Small intestine (tissue), 7 donors: ENCODE results near the gene CDK19. TPM values are rescaled to one million over a fixed set of nuclear protein-coding genes. Genes with fewer than 3 reads are reported as not detected.
"Not testable (repeated sequence)": the region's sequence is repeated elsewhere in the genome, so short reads cannot be mapped to it uniquely, and the experiment has no call there.

ENCODE experiments used
- DNase-seq, 2 donors: peaks; one replicate each; pipeline versions ENCODE4 v3.0.0 to v3.0.0-alpha.2; 2013
- FAIRE-seq: peaks from 2 replicates; lab custom pipeline; 2012; peaks lifted over from hg19 to GRCh38; lab: Jason Lieb, UNC
- H3K27ac ChIP-seq, 3 donors: one replicate each; pipeline ENCODE4 v1.5.1; 2013; ENCODE audit warnings: low read length in 2 of 3, mild to moderate bottlenecking in 2 of 3, control low read depth in 1 of 3, inconsistent platforms in 1 of 3, low read depth in 1 of 3, moderate library complexity in 1 of 3
- H3K27me3 ChIP-seq, 3 donors: one replicate each; pipeline ENCODE4 v1.6.1; 2013; ENCODE audit warnings: low read length in 3 of 3, inconsistent platforms in 1 of 3; ENCODE audit not compliant: control insufficient read depth in 3 of 3, insufficient read depth in 3 of 3
- H3K36me3 ChIP-seq, 3 donors: one replicate each; pipeline ENCODE4 v1.6.1; 2013; ENCODE audit warnings: low read length in 3 of 3, inconsistent platforms in 1 of 3, low read depth in 1 of 3, mild to moderate bottlenecking in 1 of 3, moderate library complexity in 1 of 3; ENCODE audit not compliant: control insufficient read depth in 3 of 3, insufficient read depth in 2 of 3
- H3K4me1 ChIP-seq, 3 donors: one replicate each; pipeline ENCODE4 v1.6.1; 2013; ENCODE audit warnings: low read length in 2 of 3, inconsistent platforms in 1 of 3, low read depth in 1 of 3, mild to moderate bottlenecking in 1 of 3, moderate library complexity in 1 of 3; ENCODE audit not compliant: control insufficient read depth in 3 of 3, insufficient read depth in 2 of 3
- H3K4me3 ChIP-seq, 3 donors: one replicate each; pipeline ENCODE4 v1.5.1; 2013; ENCODE audit warnings: low read length in 3 of 3, control low read depth in 1 of 3, inconsistent platforms in 1 of 3, low read depth in 1 of 3, mild to moderate bottlenecking in 1 of 3, moderate library complexity in 1 of 3
- H3K9me3 ChIP-seq, 2 donors: one replicate each; pipeline ENCODE4 v1.6.1; 2013; ENCODE audit warnings: low read depth in 1 of 2, low read length in 1 of 2; ENCODE audit not compliant: control insufficient read depth in 2 of 2, insufficient read depth in 1 of 2
- WGBS, 3 donors: extraction: QIAGEN DNeasy Blood & Tissue Kit; methylation state at CpG; one replicate each; pipeline ENCODE4 v1.1.7; 2013; 5-methylcytosine and 5-hydroxymethylcytosine counted together
- polyA plus RNA-seq, 4 donors: library from polyadenylated mRNA; stranded (reverse) in 3 of 4; unstranded in 1 of 4; fragments of 200-250 nt in 3 of 4; fragments of 120-200 nt in 1 of 4; gene quantifications; one replicate each; pipeline versions ENCODE4 v1.2.1 to v1.2.3, GENCODE V29; 2013
- donor health status: healthy with polysubstance abuse.
- donor health status: control.
- donor health status: control.
- donor health status: Bipolar disorder and iron deficiency.
- donor health status: healthy.

Gene CDK19
- polyA plus RNA-seq, 4 donors = 4.3 to 17.4 (median 7.4) TPM

DNA sequence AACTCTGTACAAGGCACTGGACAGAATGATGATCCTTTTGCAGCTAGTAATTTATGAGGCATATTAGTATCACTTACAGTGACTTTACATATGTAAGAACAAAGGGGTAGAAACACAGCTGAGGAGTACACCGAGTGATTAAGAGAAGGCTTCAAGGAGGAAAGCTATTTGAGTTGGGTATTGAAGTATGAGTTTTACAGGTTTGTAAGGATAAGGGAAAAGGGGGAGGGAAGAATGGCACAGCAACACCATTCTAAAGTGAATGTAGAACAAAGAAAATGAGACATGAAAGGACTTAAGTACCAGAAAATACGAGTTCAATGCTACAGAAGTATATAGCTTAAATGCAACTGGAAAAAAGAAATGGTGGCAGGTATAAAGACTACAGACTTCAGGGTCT lies 5.5 kb downstream of the CDK19 start:
- no peak for DNase-seq
- no peaks in the 10 kb centered on the region for H3K27me3 ChIP-seq
- no peak overlapping the region for H3K27ac ChIP-seq
- no peak for FAIRE-seq
- H3K9me3 ChIP-seq = no peaks in the 10 kb centered on the region
- WGBS, 3 donors = 87 to 94% (median 88%) methylated on average over 2 of the region's 2 CpGs
- H3K4me1 ChIP-seq = peaks cover 0 to 6% (median 0%) of the 10 kb centered on the region in 3 donors
- no peak overlapping the region for H3K4me3 ChIP-seq
- peaks cover 0 to 6% (median 0%) of the 10 kb centered on the region in 3 donors for H3K36me3 ChIP-seq

DNA sequence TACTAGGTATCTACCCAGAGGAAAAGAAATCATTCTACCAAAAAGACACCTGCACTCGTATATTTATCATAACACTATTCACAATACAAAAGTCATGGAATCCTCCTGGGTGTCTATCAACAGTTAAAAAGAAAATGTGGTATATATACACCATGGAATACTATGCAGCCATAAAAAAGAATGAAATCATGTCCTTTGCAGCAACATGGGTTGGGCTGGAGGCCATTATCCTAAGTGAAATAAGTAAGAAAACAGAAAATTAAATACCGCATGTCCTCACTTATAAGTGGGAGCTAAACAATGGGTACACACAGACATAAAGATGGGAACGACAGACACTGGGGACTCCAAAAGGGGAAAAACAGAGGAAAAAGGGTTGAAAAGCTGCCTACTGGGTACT lies 13.1 kb downstream of the CDK19 start:
- DNase-seq, H3K4me3 ChIP-seq, FAIRE-seq, H3K4me1 ChIP-seq, H3K27me3 ChIP-seq, H3K27ac ChIP-seq, H3K36me3 ChIP-seq: not testable (repeated sequence)
- peaks cover 0 to 16% of the 10 kb centered on the region in 2 donors for H3K9me3 ChIP-seq
- 95 to 98% (median 96%) methylated on average over 3 of the region's 3 CpGs for WGBS, 3 donors

DNA sequence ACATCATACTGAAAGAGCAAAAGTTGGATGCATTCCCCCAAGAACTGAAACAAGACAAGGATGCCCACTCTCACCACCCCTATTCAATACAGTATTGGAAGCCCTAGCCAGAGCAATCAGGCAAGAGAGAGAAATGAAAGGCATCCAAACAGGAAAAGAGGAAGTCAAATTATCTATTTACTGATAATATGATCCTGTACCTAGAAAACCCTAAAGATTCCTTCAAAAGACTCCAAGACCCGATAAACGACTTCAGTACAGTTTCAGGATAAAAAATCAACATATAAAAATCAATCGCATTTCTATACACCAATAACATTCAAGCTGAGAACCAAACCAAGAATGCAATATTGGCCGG lies 14.5 kb downstream of the CDK19 start:
- no peak for FAIRE-seq
- H3K9me3 ChIP-seq = peaks cover 0 to 16% of the 10 kb centered on the region in 2 donors
- no peaks in the 10 kb centered on the region for H3K4me1 ChIP-seq
- peaks cover 0 to under 1% (median 0%) of the 10 kb centered on the region in 3 donors for H3K36me3 ChIP-seq
- no peaks in the 10 kb centered on the region for H3K27me3 ChIP-seq
- DNase-seq = no peak
- H3K4me3 ChIP-seq = no peak overlapping the region
- 91 to 99% (median 94%) methylated on average over 4 of the region's 4 CpGs for WGBS, 3 donors
- no peak overlapping the region for H3K27ac ChIP-seq

DNA sequence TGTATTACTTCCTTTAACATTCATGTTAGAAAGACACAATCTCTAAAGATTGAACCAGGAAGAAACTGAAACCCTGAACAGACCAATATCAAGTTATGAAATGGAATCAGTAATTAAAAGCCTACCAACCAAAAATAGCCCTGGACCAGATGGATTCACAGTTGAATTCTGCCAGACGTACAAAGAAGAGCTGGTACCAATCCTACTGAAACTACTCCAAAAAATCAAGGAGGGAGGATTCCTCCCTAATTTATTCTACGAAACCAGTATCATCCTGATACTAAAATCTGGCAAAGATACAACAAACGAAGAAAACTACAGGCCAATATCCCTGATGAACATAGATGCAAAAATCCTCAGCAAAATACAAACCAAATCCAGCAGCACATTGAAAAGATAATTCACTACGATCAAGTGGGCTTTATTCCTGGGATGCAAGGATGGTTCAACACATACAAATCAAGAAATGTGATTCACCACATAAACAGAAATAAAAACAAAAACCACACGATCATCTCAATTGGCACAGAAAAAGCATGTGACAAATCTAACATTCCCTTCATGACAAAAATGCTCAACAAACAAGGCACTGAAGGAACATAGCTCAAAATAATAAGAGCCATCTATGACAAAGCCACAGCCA lies 15.0 kb downstream of the CDK19 start:
- H3K27ac ChIP-seq = no peak overlapping the region
- FAIRE-seq (no peak), DNase-seq (no peak)
- no peaks in the 10 kb centered on the region for H3K4me1 ChIP-seq
- WGBS, 3 donors = 94 to 97% (median 95%) methylated on average over 5 of the region's 5 CpGs
- H3K27me3 ChIP-seq = no peaks in the 10 kb centered on the region
- H3K36me3 ChIP-seq = no peaks in the 10 kb centered on the region
- H3K4me3 ChIP-seq = no peak overlapping the region
- peaks cover 0 to 16% of the 10 kb centered on the region in 2 donors for H3K9me3 ChIP-seq

DNA sequence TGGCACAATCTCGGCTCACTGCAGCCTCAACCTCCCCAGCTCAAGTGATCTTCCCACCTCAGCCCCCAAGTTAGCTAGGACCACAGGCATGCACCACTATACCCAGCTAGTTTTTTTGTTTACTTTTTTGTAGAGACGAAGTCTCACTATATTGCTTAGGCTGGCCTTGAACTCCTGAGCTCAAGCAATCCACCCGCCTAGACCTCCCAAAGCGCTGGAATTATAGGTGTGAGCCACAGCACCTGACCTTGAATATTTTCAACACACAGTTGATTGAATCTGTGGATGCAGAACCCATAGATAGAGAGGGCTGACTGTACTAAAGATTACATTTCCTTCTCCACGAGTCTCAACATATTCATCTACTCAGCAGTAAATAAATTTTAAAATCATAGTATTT lies 15.6 kb downstream of the CDK19 start:
- no peaks in the 10 kb centered on the region for H3K36me3 ChIP-seq
- 69 to 86% (median 81%) methylated on average over 5 of the region's 5 CpGs for WGBS, 3 donors
- peaks cover 0 to 16% of the 10 kb centered on the region in 2 donors for H3K9me3 ChIP-seq
- H3K27me3 ChIP-seq = no peaks in the 10 kb centered on the region
- H3K27ac ChIP-seq = no peak overlapping the region
- FAIRE-seq = no peak
- H3K4me1 ChIP-seq = no peaks in the 10 kb centered on the region
- no peak for DNase-seq
- no peak overlapping the region for H3K4me3 ChIP-seq

DNA sequence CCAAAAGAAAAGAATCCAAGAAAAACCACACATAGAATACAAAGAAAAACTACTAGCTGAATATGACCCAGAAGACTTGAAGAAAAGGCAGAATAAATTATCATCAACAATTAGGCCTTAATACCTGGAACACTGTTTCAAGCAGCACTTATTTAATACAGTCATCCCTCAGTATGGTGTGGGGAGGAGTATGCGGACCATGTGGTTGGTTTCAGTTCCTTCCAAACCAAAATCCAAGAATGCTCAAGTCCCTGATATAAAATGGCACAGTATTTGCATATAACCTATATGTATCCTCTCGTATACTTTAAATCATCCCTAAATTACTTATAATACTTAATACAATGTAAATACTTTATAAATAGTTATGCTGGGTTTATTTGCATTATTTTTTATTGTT lies 16.1 kb downstream of the CDK19 start:
- FAIRE-seq (no peak), DNase-seq (no peak)
- no peaks in the 10 kb centered on the region for H3K4me1 ChIP-seq
- WGBS, 3 donors = 91 to 96% (median 93%) methylated on average over 2 of the region's 2 CpGs
- H3K4me3 ChIP-seq = no peak overlapping the region
- H3K36me3 ChIP-seq = no peaks in the 10 kb centered on the region
- no peak overlapping the region for H3K27ac ChIP-seq
- H3K9me3 ChIP-seq = peaks cover 0 to 16% of the 10 kb centered on the region in 2 donors
- no peaks in the 10 kb centered on the region for H3K27me3 ChIP-seq

DNA sequence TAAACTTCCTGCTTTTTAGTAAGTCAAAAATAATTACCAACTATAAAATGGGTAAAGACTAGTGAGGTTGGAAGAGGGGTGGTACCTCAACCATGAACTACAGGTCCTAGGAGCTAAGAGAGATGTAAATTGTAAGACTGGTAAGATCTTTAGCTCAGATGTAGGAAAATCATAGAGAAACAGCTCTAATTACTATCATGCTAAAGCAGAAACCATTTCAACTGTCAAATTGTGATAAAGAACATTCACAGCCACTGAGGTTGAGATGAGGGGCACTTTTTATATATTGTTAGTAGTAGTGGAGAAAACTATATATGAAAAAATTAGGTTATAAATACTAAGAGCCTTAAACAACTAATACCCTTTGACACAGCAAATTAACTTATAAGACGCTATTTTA lies 20.0 kb downstream of the CDK19 start:
- whole genome bisulfite sequencing, 3 donors = 93 to 100% (median 100%) methylated on average over 1 of the region's 1 CpG
- FAIRE-seq = no peak
- Histone ChIP-seq H3K9me3 (no peaks in the 10 kb centered on the region), H3K36me3 (no peaks in the 10 kb centered on the region), H3K27me3 (no peaks in the 10 kb centered on the region), H3K27ac (no peak overlapping the region), H3K4me1 (no peaks in the 10 kb centered on the region), H3K4me3 (no peak overlapping the region)
- DNase-seq = no peak

DNA sequence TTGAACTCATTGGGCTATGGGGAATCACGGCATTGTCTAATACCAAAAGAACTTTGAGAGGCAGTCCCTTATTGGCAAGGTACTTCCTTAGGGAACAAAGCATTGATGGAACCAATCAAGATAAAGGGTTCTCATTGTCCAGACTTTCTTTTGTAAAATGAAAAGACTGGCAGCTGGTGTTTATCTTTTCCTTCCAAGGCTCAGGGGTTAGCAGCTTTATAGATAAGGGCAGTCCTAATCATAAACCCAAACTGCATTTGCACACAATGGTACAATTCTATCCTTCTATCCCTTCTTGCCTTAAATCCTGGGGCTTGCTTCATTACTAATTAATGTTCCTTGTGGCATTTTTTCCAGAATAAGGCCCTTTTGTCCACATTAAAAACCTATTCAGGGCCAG lies 28.6 kb downstream of the CDK19 start:
- no peak overlapping the region for H3K27ac ChIP-seq
- H3K4me3 ChIP-seq = no peak overlapping the region
- DNase-seq (no peak), FAIRE-seq (no peak)
- no peaks in the 10 kb centered on the region for H3K27me3 ChIP-seq
- H3K9me3 ChIP-seq = peaks cover 0 to 19% of the 10 kb centered on the region in 2 donors
- H3K36me3 ChIP-seq = peaks cover 0 to 5% (median 0%) of the 10 kb centered on the region in 3 donors
- 44 to 70% (median 66%) methylated on average over 1 of the region's 1 CpG for WGBS, 3 donors
- no peaks in the 10 kb centered on the region for H3K4me1 ChIP-seq

DNA sequence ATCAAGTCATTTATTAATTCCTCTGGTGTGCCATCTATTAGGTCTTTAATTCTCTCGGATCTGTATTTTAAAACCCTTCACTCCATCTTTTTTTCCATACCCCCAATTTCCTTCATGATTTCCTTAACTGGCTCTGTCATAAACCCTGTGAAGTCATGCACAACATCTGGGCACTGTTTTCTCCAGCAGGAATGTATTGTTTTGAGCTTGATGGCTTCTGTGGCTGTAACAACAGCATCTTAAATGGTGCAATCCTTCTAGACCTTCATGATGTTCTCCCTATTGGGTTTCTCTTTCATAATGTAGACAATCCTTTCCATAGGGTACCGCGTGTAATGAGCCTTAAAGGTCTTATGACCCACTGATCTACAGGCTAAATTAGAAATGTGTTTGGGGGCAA lies 29.0 kb downstream of the CDK19 start:
- DNase-seq = no peak
- no peak for FAIRE-seq
- H3K9me3 ChIP-seq = peaks cover 0 to 19% of the 10 kb centered on the region in 2 donors
- H3K27ac ChIP-seq = no peak overlapping the region
- peaks cover 0 to 2% (median 0%) of the 10 kb centered on the region in 3 donors for H3K4me1 ChIP-seq
- peaks cover 0 to 5% (median 0%) of the 10 kb centered on the region in 3 donors for H3K36me3 ChIP-seq
- WGBS, 3 donors = 96 to 99% (median 97%) methylated on average over 3 of the region's 3 CpGs
- H3K4me3 ChIP-seq = no peak overlapping the region
- no peaks in the 10 kb centered on the region for H3K27me3 ChIP-seq
